Kidney epithelial cell (primary cell): ENCODE results near the gene ALDOB. TPM values are rescaled to one million over a fixed set of nuclear protein-coding genes. Genes with fewer than 3 reads are reported as not detected.

ENCODE experiments used
- DNase-seq: peaks from one replicate; pipeline ENCODE4 v3.0.0-alpha.2; 2010; ENCODE audit warnings: low read depth
- H3K27me3 ChIP-seq: 2 replicates; pipeline ENCODE4 v1.6.0; 2011; ENCODE audit warnings: low read length; ENCODE audit not compliant: control insufficient read depth, insufficient read depth
- H3K36me3 ChIP-seq: 2 replicates; pipeline ENCODE4 v1.5.1; 2011; ENCODE audit warnings: low read length; ENCODE audit not compliant: control insufficient read depth, insufficient read depth
- H3K4me3 ChIP-seq: 2 replicates; pipeline ENCODE4 v1.5.1; 2011; ENCODE audit warnings: low read depth, mild to moderate bottlenecking, control low read depth, low read length
- CTCF ChIP-seq: IDR thresholded peaks from 2 replicates; pipeline ENCODE4 v1.5.1; 2011; ENCODE audit warnings: mild to moderate bottlenecking, moderate library complexity, low read length, control low read depth, inconsistent platforms; ENCODE audit not compliant: insufficient read depth, poor library complexity, severe bottlenecking
- total RNA-seq: library from RNA; depleted of rRNA; stranded (reverse); fragments of >200 nt; gene quantifications from 2 replicates; pipeline ENCODE4 v1.2.3, GENCODE V29; 2015

The ALDOB gene
- total RNA-seq, 1 donor from 2014 or later, result not detected

GRCh38 chr9:101429736-101430135 lies 5.8 kb downstream of the ALDOB start:
- no peak for TF ChIP-seq CTCF
- Histone ChIP-seq H3K36me3 (no peaks in the 10 kb centered on the region), H3K4me3 (no peak overlapping the region), H3K27me3 (no peaks in the 10 kb centered on the region)
- DNase-seq, result no peak

GRCh38 chr9:101428909-101429308 lies 6.7 kb downstream of the ALDOB start:
- H3K27me3 ChIP-seq, result no peaks in the 10 kb centered on the region

GRCh38 chr9:101427957-101428655 lies 7.5 kb downstream of the ALDOB start:
- no peak for TF ChIP-seq CTCF
- Histone ChIP-seq H3K4me3 (no peak overlapping the region), H3K27me3 (no peaks in the 10 kb centered on the region), H3K36me3 (no peaks in the 10 kb centered on the region)
- no peak for DNase-seq

More at GRCh38 chr9:101428909-101429308, 6.7 kb downstream of the ALDOB start:
- no peak for DNase-seq
- Histone ChIP-seq H3K4me3 (no peak overlapping the region), H3K36me3 (no peaks in the 10 kb centered on the region)
- no peak for TF ChIP-seq CTCF

GRCh38 chr9:101427358-101427757 lies 8.2 kb downstream of the ALDOB start:
- Histone ChIP-seq H3K4me3 (no peak overlapping the region), H3K36me3 (no peaks in the 10 kb centered on the region), H3K27me3 (no peaks in the 10 kb centered on the region)
- DNase-seq, result no peak
- TF ChIP-seq CTCF, result no peak

- no peaks in the 10 kb centered on the region for H3K36me3 ChIP-seq
- DNase-seq, result no peak
- H3K27me3 ChIP-seq, result no peaks in the 10 kb centered on the region
- TF ChIP-seq CTCF, result no peak
- no peak overlapping the region for H3K4me3 ChIP-seq
Observed at GRCh38 chr9:101421653-101422065, 13.9 kb downstream of the ALDOB start.

GRCh38 chr9:101419863-101420262 lies 15.7 kb downstream of the ALDOB start:
- DNase-seq, result no peak
- Histone ChIP-seq H3K27me3 (no peaks in the 10 kb centered on the region), H3K36me3 (no peaks in the 10 kb centered on the region), H3K4me3 (no peak overlapping the region)
- no peak for TF ChIP-seq CTCF
